Measurements from ENCODE around the gene SHISA5.
A peak's percentile ranks its signal among the peaks of the same experiment; 100 is the strongest.
"Not testable (repeated sequence)": the region's sequence is repeated elsewhere in the genome, so short reads cannot be mapped to it uniquely, and the experiment has no call there.

The SHISA5 gene

GRCh38 chr3:48504051-48504946, at the start of gene SHISA5:
TSS of gene SHISA5 (minus strand) at chr3:48504174. CDS start at chr3:48504094, 80 bp downstream.
- DNase-seq: peak; percentile 24 to 88 (median 68)
- intact Hi-C loops (cut with DNase I): no loop called here

- no peak for DNase-seq
- intact Hi-C loops (cut with DNase I): no loop called here
These were observed 49.4 kb upstream of the SHISA5 start for GRCh38 chr3:48553361-48553760.

- intact Hi-C loops (cut with DNase I): no loop called here
- no peak for DNase-seq
These were observed 48.4 kb upstream of the SHISA5 start for GRCh38 chr3:48552111-48552951.

GRCh38 chr3:48551651-48552050, 47.7 kb upstream of the SHISA5 start:
- DNase-seq; intact Hi-C loops (cut with DNase I): not testable (repeated sequence)

- intact Hi-C loops (cut with DNase I): loop anchor here (5.0 kb wide), 1 partner anchor 102 kb away; the partner anchor contains the start of gene ATRIP
These were observed 45.0 kb upstream of the SHISA5 start for GRCh38 chr3:48548729-48549705.

GRCh38 chr3:48548126-48548525, 44.2 kb upstream of the SHISA5 start:
- intact Hi-C loops (cut with DNase I): loop anchor here (5.0 kb wide), 1 partner anchor 101 kb away; the partner anchor contains the start of gene ATRIP
- DNase-seq: no peak

More at GRCh38 chr3:48548729-48549705, 45.0 kb upstream of the SHISA5 start:
- DNase-seq: peak; percentile 65 to 98 (median 92)

GRCh38 chr3:48546203-48546829, 42.3 kb upstream of the SHISA5 start:
- DNase-seq: peak in 15 of 42 donors; percentile 26 to 80 (median 55)
- intact Hi-C loops (cut with DNase I): loop anchor here (2.0 to 5.0 kb wide), 2 partner anchors 82 to 99 kb away; partner anchors contain the start of gene ATRIP

- intact Hi-C loops (cut with DNase I): no loop called here
- no peak for DNase-seq
These were observed 40.2 kb upstream of the SHISA5 start for GRCh38 chr3:48544141-48544540.

- intact Hi-C loops (cut with DNase I): no loop called here
- DNase-seq: peak in 24 of 42 donors; percentile 15 to 68 (median 44)
These were observed 39.4 kb upstream of the SHISA5 start for GRCh38 chr3:48543271-48543866.

GRCh38 chr3:48538451-48538850, 34.5 kb upstream of the SHISA5 start:
- intact Hi-C loops (cut with DNase I): no loop called here
- DNase-seq: no peak

- intact Hi-C loops (cut with DNase I): no loop called here
- no peak for DNase-seq
These were observed 32.8 kb upstream of the SHISA5 start for GRCh38 chr3:48536785-48537184.

- intact Hi-C loops (cut with DNase I): no loop called here
- DNase-seq: no peak
These were observed 32.1 kb upstream of the SHISA5 start for GRCh38 chr3:48536116-48536515.

GRCh38 chr3:48535578-48535977, 31.6 kb upstream of the SHISA5 start:
- no peak for DNase-seq

GRCh38 chr3:48532977-48533337, 29.0 kb upstream of the SHISA5 start:
- intact Hi-C loops (cut with DNase I): no loop called here
- no peak for DNase-seq

More at GRCh38 chr3:48535578-48535977, 31.6 kb upstream of the SHISA5 start:
- intact Hi-C loops (cut with DNase I): no loop called here

GRCh38 chr3:48532271-48532976, 28.4 kb upstream of the SHISA5 start:
- DNase-seq: peak in 16 of 42 donors; percentile 23 to 81 (median 55)
- intact Hi-C loops (cut with DNase I): no loop called here

GRCh38 chr3:48530701-48531100, 26.7 kb upstream of the SHISA5 start:
- DNase-seq; intact Hi-C loops (cut with DNase I): not testable (repeated sequence)

- no peak for DNase-seq
- intact Hi-C loops (cut with DNase I): no loop called here
These were observed 24.8 kb upstream of the SHISA5 start for GRCh38 chr3:48528754-48529153.
